ENCODE measurements around the gene SLCO3A1. TPM values are rescaled to one million over a fixed set of nuclear protein-coding genes. Genes with fewer than 3 reads are reported as not detected.

The SLCO3A1 gene
- total and polyA plus RNA-seq, 4 donors: 1.6 to 3.6 (median 2.4) TPM

DNA sequence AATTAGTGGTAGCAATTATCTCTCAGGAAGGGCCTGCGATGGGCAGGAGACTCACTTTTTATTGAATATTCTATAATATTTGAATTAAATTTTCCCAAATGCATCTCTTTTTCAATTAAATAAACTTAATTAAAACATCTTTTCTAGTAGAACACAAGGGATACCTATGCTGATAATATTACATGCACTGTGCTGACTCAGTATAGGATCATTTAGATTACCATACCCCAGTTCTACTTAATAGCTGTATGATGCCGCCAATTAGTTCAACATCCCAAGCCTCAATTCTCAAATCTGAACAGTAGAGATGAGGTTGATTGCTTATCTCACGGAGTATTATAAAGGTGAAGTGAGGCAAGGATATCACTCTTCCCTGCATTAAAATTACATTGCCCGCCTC, 149.2 kb downstream of the SLCO3A1 start:
- WGBS: 95% methylated on average over 4 of the region's 4 CpGs
- H3K36me3 ChIP-seq (ENCODE audit: control insufficient read depth in 4 of 4, insufficient read depth in 3 of 4, low read depth in 1 of 4, low read length in 3 of 4): no peaks in the 10 kb centered on the region
- H3K4me1 ChIP-seq (ENCODE audit: control insufficient read depth in 4 of 4, insufficient read depth in 4 of 4, low read length in 3 of 4): no peaks in the 10 kb centered on the region
- no peak for TF ChIP-seq FOXA1 (IDR thresholded peaks at IDR 0.05)
- TF ChIP-seq, protein P1, sequence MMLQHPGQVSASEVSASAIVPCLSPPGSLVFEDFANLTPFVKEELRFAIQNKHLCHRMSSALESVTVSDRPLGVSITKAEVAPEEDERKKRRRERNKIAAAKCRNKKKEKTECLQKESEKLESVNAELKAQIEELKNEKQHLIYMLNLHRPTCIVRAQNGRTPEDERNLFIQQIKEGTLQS (IDR thresholded peaks at IDR 0.05): no peak
- no peak for TF ChIP-seq RXRA (IDR thresholded peaks at IDR 0.05)
- TF ChIP-seq, protein P2, sequence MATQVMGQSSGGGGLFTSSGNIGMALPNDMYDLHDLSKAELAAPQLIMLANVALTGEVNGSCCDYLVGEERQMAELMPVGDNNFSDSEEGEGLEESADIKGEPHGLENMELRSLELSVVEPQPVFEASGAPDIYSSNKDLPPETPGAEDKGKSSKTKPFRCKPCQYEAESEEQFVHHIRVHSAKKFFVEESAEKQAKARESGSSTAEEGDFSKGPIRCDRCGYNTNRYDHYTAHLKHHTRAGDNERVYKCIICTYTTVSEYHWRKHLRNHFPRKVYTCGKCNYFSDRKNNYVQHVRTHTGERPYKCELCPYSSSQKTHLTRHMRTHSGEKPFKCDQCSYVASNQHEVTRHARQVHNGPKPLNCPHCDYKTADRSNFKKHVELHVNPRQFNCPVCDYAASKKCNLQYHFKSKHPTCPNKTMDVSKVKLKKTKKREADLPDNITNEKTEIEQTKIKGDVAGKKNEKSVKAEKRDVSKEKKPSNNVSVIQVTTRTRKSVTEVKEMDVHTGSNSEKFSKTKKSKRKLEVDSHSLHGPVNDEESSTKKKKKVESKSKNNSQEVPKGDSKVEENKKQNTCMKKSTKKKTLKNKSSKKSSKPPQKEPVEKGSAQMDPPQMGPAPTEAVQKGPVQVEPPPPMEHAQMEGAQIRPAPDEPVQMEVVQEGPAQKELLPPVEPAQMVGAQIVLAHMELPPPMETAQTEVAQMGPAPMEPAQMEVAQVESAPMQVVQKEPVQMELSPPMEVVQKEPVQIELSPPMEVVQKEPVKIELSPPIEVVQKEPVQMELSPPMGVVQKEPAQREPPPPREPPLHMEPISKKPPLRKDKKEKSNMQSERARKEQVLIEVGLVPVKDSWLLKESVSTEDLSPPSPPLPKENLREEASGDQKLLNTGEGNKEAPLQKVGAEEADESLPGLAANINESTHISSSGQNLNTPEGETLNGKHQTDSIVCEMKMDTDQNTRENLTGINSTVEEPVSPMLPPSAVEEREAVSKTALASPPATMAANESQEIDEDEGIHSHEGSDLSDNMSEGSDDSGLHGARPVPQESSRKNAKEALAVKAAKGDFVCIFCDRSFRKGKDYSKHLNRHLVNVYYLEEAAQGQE (IDR thresholded peaks at IDR 0.05): no peak
- TF ChIP-seq, protein P3, sequence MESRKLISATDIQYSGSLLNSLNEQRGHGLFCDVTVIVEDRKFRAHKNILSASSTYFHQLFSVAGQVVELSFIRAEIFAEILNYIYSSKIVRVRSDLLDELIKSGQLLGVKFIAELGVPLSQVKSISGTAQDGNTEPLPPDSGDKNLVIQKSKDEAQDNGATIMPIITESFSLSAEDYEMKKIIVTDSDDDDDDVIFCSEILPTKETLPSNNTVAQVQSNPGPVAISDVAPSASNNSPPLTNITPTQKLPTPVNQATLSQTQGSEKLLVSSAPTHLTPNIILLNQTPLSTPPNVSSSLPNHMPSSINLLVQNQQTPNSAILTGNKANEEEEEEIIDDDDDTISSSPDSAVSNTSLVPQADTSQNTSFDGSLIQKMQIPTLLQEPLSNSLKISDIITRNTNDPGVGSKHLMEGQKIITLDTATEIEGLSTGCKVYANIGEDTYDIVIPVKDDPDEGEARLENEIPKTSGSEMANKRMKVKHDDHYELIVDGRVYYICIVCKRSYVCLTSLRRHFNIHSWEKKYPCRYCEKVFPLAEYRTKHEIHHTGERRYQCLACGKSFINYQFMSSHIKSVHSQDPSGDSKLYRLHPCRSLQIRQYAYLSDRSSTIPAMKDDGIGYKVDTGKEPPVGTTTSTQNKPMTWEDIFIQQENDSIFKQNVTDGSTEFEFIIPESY (IDR thresholded peaks at IDR 0.05): no peak
- TF ChIP-seq FOXA2 (IDR thresholded peaks at IDR 0.05): no peak
- no peak for TF ChIP-seq HNF4A (conservative IDR thresholded peaks at IDR 0.05)
- TF ChIP-seq YY1 (IDR thresholded peaks at IDR 0.05): no peak
- no peak for TF ChIP-seq TAF1 (conservative IDR thresholded peaks at IDR 0.05)
- no peak for TF ChIP-seq GABPA (IDR thresholded peaks at IDR 0.05 in 1 of 2, conservative IDR thresholded peaks at IDR 0.05 in 1 of 2)
- no peak for TF ChIP-seq NR2F2 (IDR thresholded peaks at IDR 0.05)
- TF ChIP-seq SP1 (IDR thresholded peaks at IDR 0.05): no peak
- no peak for DNase-seq (ENCODE audit: low spot score)
- no peak overlapping the region for H3K9ac ChIP-seq (ENCODE audit: low read depth in 1 of 2, low read length in 2 of 2)
- H3K9me3 ChIP-seq (ENCODE audit: control insufficient read depth in 4 of 4, low read length in 3 of 4): no peaks in the 10 kb centered on the region
- no peak overlapping the region for H3K27ac ChIP-seq (ENCODE audit: low read depth in 1 of 2, low read length in 2 of 2)
- H3K4me3 ChIP-seq (ENCODE audit: low read depth in 1 of 3, low read length in 3 of 3): no peak overlapping the region
- H3K27me3 ChIP-seq (ENCODE audit: control insufficient read depth in 4 of 4, insufficient read depth in 4 of 4, low read length in 3 of 4): peaks cover 0 to 2% (median 0%) of the 10 kb centered on the region in 4 donors

DNA sequence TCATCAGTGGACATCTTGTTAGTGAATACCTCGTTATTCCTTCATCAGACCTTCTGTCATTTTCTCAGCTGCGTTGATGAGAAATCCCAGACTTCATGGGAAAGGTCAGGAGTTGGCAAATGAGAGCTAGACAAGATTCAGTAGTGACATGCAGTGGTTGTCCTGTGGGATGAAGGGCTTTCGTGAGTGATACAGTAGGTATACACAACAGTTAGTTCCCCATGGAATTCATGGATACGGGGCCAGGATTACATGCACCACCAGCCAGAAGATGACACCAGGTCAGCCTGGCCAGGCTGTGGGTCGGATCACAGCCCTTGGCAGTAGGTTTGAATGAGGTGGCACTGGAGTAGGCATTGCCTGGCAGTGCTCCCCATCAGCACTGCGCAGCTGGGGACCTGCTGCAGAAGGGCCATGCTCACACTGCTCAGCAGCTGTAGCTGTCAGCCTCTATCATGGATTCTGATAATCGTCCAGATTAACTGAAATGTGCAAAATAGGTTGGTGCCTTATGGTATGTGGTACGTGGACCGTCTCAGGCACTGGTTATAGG, 150.1 kb downstream of the SLCO3A1 start:
- no peak overlapping the region for H3K4me3 ChIP-seq (ENCODE audit: low read depth in 1 of 3, low read length in 3 of 3)
- H3K27me3 ChIP-seq (ENCODE audit: control insufficient read depth in 4 of 4, insufficient read depth in 4 of 4, low read length in 3 of 4): peaks cover 0 to 2% (median 0%) of the 10 kb centered on the region in 4 donors
- whole genome bisulfite sequencing: 90% methylated on average over 9 of the region's 9 CpGs
- H3K27ac ChIP-seq (ENCODE audit: low read depth in 1 of 2, low read length in 2 of 2): no peak overlapping the region
- TF ChIP-seq, protein P2 (IDR thresholded peaks at IDR 0.05): no peak
- TF ChIP-seq FOXA2 (IDR thresholded peaks at IDR 0.05): no peak
- TF ChIP-seq SP1 (IDR thresholded peaks at IDR 0.05): no peak
- TF ChIP-seq, protein P1 (IDR thresholded peaks at IDR 0.05): no peak
- TF ChIP-seq TAF1 (conservative IDR thresholded peaks at IDR 0.05): no peak
- no peak for TF ChIP-seq FOXA1 (IDR thresholded peaks at IDR 0.05)
- TF ChIP-seq HNF4A (conservative IDR thresholded peaks at IDR 0.05): no peak
- TF ChIP-seq, protein P4, sequence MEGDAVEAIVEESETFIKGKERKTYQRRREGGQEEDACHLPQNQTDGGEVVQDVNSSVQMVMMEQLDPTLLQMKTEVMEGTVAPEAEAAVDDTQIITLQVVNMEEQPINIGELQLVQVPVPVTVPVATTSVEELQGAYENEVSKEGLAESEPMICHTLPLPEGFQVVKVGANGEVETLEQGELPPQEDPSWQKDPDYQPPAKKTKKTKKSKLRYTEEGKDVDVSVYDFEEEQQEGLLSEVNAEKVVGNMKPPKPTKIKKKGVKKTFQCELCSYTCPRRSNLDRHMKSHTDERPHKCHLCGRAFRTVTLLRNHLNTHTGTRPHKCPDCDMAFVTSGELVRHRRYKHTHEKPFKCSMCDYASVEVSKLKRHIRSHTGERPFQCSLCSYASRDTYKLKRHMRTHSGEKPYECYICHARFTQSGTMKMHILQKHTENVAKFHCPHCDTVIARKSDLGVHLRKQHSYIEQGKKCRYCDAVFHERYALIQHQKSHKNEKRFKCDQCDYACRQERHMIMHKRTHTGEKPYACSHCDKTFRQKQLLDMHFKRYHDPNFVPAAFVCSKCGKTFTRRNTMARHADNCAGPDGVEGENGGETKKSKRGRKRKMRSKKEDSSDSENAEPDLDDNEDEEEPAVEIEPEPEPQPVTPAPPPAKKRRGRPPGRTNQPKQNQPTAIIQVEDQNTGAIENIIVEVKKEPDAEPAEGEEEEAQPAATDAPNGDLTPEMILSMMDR (IDR thresholded peaks at IDR 0.05; ENCODE audit: low read depth, low read length, missing input control): no peak
- no peaks in the 10 kb centered on the region for H3K4me1 ChIP-seq (ENCODE audit: control insufficient read depth in 4 of 4, insufficient read depth in 4 of 4, low read length in 3 of 4)
- H3K36me3 ChIP-seq (ENCODE audit: control insufficient read depth in 4 of 4, insufficient read depth in 3 of 4, low read depth in 1 of 4, low read length in 3 of 4): no peaks in the 10 kb centered on the region
- no peak overlapping the region for H3K9ac ChIP-seq (ENCODE audit: low read depth in 1 of 2, low read length in 2 of 2)
- no peak for DNase-seq (ENCODE audit: low spot score)
- H3K9me3 ChIP-seq (ENCODE audit: control insufficient read depth in 4 of 4, low read length in 3 of 4): no peaks in the 10 kb centered on the region
